Measurements from ENCODE around the gene F8A2.
"Not testable (repeated sequence)": the region's sequence is repeated elsewhere in the genome, so short reads cannot be mapped to it uniquely, and the experiment has no call there.

F8A2 gene

DNA sequence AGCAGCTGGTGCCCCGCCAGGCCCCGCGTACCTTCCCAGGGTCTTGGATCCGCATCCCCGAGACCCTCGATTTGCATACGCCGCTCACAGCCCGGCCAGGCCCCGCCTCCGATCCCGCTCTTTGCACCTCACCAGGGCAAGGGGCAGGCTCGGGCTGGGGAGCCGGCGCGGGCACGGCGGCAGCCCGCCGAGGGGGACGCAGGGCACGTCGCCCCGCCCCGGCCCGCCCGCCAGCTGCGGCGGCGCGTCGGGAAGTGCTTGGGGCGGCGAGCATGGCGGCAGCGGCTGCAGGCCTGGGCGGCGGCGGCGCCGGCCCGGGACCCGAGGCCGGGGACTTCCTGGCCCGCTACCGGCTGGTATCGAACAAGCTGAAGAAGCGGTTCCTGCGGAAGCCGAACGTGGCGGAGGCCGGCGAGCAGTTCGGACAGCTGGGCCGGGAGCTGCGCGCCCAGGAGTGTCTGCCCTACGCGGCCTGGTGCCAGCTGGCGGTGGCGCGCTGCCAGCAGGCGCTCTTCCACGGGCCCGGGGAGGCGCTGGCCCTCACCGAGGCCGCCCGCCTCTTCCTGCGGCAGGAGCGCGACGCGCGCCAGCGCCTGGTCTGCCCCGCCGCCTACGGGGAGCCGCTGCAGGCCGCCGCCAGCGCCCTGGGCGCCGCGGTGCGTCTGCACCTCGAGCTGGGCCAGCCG is at the start of gene F8A2:
Gene F8A2, plus strand, starts transcription at position 253 of the 686 bp plus-strand sequence. Its CDS starts 20 bp downstream, at position 273.
- not testable (repeated sequence) for H3K9me3 ChIP-seq (ENCODE audit: control insufficient read depth in 1 of 2, low read length in 2 of 2); H3K9ac ChIP-seq (ENCODE audit: low read depth in 1 of 2, low read length in 2 of 2); H3K27ac ChIP-seq (ENCODE audit: low read depth, low read length); H3K4me1 ChIP-seq (ENCODE audit: control insufficient read depth in 1 of 2, insufficient read depth in 2 of 2, low read length in 2 of 2); H3K27me3 ChIP-seq (ENCODE audit: control insufficient read depth in 1 of 2, insufficient read depth in 2 of 2, low read length in 2 of 2); H3K36me3 ChIP-seq (ENCODE audit: control insufficient read depth in 1 of 2, insufficient read depth in 2 of 2, low read length in 2 of 2); H3K4me3 ChIP-seq (ENCODE audit: low read depth in 1 of 2, low read length in 2 of 2)

DNA sequence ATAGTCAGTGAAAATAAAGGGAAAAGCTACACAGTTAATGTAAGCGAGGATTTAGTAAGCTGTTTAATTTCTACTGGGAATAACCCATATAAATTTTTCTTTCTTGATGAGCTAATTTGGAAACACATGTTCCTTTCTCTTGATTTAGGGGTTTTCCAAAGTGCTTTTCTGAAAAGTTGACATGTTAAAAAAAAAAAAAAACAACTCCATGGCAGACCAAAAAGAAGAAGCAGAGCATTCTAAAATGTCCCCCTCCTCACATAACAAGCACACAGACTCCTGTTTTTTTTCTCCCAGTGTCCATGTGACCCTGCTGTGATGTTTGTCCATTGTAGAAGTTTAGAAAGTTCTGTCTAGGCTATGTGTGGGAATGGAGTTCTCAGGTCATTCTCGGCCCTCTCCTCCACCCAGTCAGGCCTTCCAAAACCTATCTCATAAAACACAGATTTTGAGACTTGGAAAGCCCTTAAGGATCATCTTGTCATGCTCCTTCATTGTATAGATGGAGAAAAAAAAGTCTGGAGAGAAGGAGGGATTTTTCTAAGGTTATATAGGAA is 48.3 kb upstream of the F8A2 start:
- H3K9ac ChIP-seq (ENCODE audit: low read depth in 1 of 2, low read length in 2 of 2), result peak overlapping the region in 1 of 2 donors; percentile 43
- H3K36me3 ChIP-seq (ENCODE audit: control insufficient read depth in 1 of 2, insufficient read depth in 2 of 2, low read length in 2 of 2), result no peaks in the 10 kb centered on the region
- no peaks in the 10 kb centered on the region for H3K9me3 ChIP-seq (ENCODE audit: control insufficient read depth in 1 of 2, low read length in 2 of 2)
- H3K27ac ChIP-seq (ENCODE audit: low read depth, low read length), result no peak overlapping the region
- H3K4me1 ChIP-seq (ENCODE audit: control insufficient read depth in 1 of 2, insufficient read depth in 2 of 2, low read length in 2 of 2), result no peaks in the 10 kb centered on the region
- H3K27me3 ChIP-seq (ENCODE audit: control insufficient read depth in 1 of 2, insufficient read depth in 2 of 2, low read length in 2 of 2), result no peaks in the 10 kb centered on the region
- H3K4me3 ChIP-seq (ENCODE audit: low read depth in 1 of 2, low read length in 2 of 2), result peak overlapping the region; percentile 50

DNA sequence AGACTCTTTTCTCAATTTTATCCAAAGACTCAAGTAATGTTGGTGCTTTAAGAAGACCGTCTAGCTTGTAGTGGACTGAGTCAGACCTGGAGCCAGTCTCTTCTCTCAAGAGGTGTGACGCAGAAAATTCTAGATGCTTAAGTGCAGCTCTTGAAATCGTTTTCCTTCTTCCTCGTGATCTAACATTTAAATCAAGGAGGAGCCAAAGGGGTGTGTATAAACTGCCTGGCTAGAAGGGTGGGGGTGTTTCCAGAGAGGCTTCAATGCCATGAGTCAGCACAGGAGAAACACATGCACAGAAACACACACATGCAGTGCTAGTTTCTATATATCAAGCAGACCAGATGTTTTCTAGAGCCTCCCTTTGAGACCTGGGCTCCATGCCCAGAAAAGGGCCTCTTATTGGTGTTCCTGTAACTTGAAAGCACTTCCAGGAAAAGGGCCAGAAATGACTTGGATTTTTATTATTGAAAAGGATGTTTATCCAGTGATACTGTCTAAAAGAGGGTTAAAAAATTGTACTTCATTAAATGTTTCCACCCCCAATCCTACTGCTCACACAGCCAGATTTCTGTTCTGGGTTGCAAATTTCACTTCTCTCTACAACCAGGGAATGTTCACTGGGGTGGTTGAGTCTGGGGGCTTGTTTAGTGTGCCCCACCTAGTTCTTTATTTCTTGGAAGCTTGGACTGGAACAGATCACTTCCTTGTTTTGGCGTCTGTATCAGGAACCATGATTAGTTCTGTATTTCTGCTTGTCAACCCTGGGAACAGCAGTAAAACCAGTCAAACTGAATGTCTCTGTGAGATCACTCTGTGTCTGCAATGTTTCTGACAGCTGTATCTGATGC is 47.2 kb upstream of the F8A2 start, which contains the start of gene CLIC2:
Gene CLIC2, minus strand, starts transcription at position 129 of the 851 bp plus-strand sequence. CDS start 187 bp downstream, outside the sequence.
- peak within 1 kb of the TSS; percentile 20 for H3K27ac ChIP-seq (ENCODE audit: low read depth, low read length)
- H3K36me3 ChIP-seq (ENCODE audit: control insufficient read depth in 1 of 2, insufficient read depth in 2 of 2, low read length in 2 of 2), result no peaks in the 10 kb centered on the region
- H3K27me3 ChIP-seq (ENCODE audit: control insufficient read depth in 1 of 2, insufficient read depth in 2 of 2, low read length in 2 of 2), result no peaks in the 10 kb centered on the region
- H3K9me3 ChIP-seq (ENCODE audit: control insufficient read depth in 1 of 2, low read length in 2 of 2), result no peaks in the 10 kb centered on the region
- H3K9ac ChIP-seq (ENCODE audit: low read depth in 1 of 2, low read length in 2 of 2), result peak within 1 kb of the TSS in 1 of 2 donors; percentile 43
- peak within 1 kb of the TSS; percentile 50 for H3K4me3 ChIP-seq (ENCODE audit: low read depth in 1 of 2, low read length in 2 of 2)
- H3K4me1 ChIP-seq (ENCODE audit: control insufficient read depth in 1 of 2, insufficient read depth in 2 of 2, low read length in 2 of 2), result no peaks in the 10 kb centered on the region

DNA sequence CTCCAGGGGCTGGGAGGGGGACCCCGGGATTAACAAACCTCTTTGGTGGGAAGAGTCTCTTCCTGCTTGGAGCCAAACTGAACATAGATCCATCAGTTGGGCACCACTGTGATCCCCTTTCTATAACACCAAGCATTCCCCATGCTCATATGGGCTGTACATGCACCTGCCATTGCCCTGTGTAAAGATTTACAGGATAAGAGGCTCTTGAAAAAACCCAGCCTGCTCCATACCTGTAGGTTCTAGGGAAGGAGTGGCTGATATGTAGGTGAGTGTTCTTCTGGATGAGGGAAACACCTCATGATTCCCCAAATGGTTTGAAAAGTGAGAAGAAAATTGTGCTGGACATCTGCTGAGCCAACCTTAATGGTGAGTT is 46.6 kb upstream of the F8A2 start:
- H3K4me3 ChIP-seq (ENCODE audit: low read depth in 1 of 2, low read length in 2 of 2); H3K9ac ChIP-seq (ENCODE audit: low read depth in 1 of 2, low read length in 2 of 2); H3K9me3 ChIP-seq (ENCODE audit: control insufficient read depth in 1 of 2, low read length in 2 of 2); H3K27me3 ChIP-seq (ENCODE audit: control insufficient read depth in 1 of 2, insufficient read depth in 2 of 2, low read length in 2 of 2); H3K36me3 ChIP-seq (ENCODE audit: control insufficient read depth in 1 of 2, insufficient read depth in 2 of 2, low read length in 2 of 2); H3K4me1 ChIP-seq (ENCODE audit: control insufficient read depth in 1 of 2, insufficient read depth in 2 of 2, low read length in 2 of 2): not testable (repeated sequence)
- H3K27ac ChIP-seq (ENCODE audit: low read depth, low read length), result peak overlapping the region; percentile 20

DNA sequence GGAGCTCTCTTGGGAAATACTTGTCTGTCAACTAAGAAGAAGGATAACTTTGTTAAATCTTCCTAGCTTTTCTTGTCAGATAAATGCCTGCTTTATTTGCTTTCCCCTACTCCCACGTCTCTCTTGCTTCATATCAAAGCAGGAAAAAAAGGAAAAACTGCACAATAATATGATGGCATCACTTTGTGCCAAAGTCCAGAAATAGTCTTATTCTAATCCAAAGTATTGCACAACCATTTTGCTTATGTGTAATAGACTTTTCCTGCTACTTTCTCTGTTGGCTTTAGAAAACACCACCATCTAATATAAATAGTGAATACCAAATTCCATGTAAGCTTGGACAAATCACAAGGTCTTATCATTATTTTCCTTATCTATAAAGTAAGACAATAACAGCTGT is 36.2 kb upstream of the F8A2 start:
- not testable (repeated sequence) for H3K4me3 ChIP-seq (ENCODE audit: low read depth in 1 of 2, low read length in 2 of 2); H3K27ac ChIP-seq (ENCODE audit: low read depth, low read length); H3K9me3 ChIP-seq (ENCODE audit: control insufficient read depth in 1 of 2, low read length in 2 of 2); H3K4me1 ChIP-seq (ENCODE audit: control insufficient read depth in 1 of 2, insufficient read depth in 2 of 2, low read length in 2 of 2); H3K27me3 ChIP-seq (ENCODE audit: control insufficient read depth in 1 of 2, insufficient read depth in 2 of 2, low read length in 2 of 2); H3K36me3 ChIP-seq (ENCODE audit: control insufficient read depth in 1 of 2, insufficient read depth in 2 of 2, low read length in 2 of 2); H3K9ac ChIP-seq (ENCODE audit: low read depth in 1 of 2, low read length in 2 of 2)

DNA sequence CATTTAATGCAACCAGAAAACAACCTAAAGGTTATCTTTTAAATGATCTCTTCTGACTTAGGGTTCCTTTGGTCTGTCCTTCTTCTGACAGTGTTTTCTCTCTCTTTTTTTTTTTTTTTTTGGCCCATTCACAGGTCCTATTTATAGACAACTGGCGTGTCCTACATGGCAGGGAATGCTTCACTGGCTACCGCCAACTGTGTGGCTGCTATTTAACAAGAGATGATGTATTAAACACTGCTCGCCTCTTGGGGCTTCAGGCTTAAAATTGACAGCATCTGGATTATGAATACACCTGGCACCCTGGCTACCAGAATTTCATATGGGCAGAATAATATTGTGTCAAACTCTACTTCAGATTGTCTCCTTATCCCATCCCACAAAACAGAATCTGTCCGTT is 32.4 kb upstream of the F8A2 start:
- not testable (repeated sequence) for H3K36me3 ChIP-seq (ENCODE audit: control insufficient read depth in 1 of 2, insufficient read depth in 2 of 2, low read length in 2 of 2); H3K9me3 ChIP-seq (ENCODE audit: control insufficient read depth in 1 of 2, low read length in 2 of 2); H3K4me1 ChIP-seq (ENCODE audit: control insufficient read depth in 1 of 2, insufficient read depth in 2 of 2, low read length in 2 of 2); H3K9ac ChIP-seq (ENCODE audit: low read depth in 1 of 2, low read length in 2 of 2); H3K27me3 ChIP-seq (ENCODE audit: control insufficient read depth in 1 of 2, insufficient read depth in 2 of 2, low read length in 2 of 2); H3K4me3 ChIP-seq (ENCODE audit: low read depth in 1 of 2, low read length in 2 of 2); H3K27ac ChIP-seq (ENCODE audit: low read depth, low read length)

DNA sequence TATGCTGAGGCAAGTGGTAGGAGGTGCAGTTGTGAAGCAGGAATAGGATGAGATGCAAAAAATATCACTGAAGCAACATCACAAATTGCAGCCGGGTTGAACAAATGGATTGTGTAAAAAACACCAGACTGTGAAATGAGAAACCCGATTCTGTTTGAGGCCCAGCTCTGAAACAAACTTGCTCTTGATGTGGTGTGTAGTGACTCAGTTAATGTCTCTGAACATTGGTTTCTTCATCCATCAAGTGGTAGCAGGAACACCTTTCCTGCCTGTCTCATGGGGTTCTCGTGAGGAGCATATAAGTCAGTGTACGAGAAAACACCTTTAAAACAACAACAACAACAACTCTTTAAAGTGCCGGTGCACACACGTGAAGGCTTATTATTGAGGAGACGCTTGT is 18.2 kb upstream of the F8A2 start:
- H3K27ac ChIP-seq (ENCODE audit: low read depth, low read length); H3K4me3 ChIP-seq (ENCODE audit: low read depth in 1 of 2, low read length in 2 of 2); H3K36me3 ChIP-seq (ENCODE audit: control insufficient read depth in 1 of 2, insufficient read depth in 2 of 2, low read length in 2 of 2); H3K9me3 ChIP-seq (ENCODE audit: control insufficient read depth in 1 of 2, low read length in 2 of 2); H3K27me3 ChIP-seq (ENCODE audit: control insufficient read depth in 1 of 2, insufficient read depth in 2 of 2, low read length in 2 of 2); H3K4me1 ChIP-seq (ENCODE audit: control insufficient read depth in 1 of 2, insufficient read depth in 2 of 2, low read length in 2 of 2); H3K9ac ChIP-seq (ENCODE audit: low read depth in 1 of 2, low read length in 2 of 2): not testable (repeated sequence)

DNA sequence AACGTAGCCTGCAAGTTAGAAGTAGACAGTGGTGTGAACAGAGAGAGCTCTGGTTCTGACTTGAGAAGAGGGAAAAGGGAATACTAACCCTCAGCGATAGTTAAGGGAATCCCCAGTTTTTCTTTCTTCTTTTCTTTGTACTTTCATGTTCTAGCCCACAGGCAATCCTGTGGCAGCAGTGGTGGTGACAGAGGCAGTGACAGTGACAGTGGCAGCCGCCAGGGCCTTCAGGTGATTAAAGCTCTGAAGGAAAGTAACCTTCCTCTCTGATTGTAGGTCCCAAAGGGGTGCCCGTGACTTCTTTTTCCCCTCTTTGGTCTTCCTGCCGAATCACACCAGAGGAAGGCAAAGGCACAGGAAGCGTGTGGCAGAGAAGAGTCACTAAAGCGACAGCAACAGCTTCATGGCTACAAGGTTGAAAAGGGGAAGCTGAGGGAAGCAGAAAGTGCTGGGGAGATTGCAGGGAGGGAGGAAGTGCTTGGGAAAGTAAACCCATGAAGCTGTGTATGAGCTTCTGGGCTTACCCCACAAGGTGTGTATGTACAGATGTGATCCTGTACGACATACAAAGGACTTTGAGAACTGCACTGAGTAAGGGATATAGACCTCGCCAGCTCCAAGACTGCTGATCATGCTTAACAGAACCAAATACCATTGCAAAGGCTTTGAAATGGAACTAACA is 8.0 kb upstream of the F8A2 start:
- not testable (repeated sequence) for H3K27ac ChIP-seq (ENCODE audit: low read depth, low read length); H3K9me3 ChIP-seq (ENCODE audit: control insufficient read depth in 1 of 2, low read length in 2 of 2); H3K4me3 ChIP-seq (ENCODE audit: low read depth in 1 of 2, low read length in 2 of 2); H3K4me1 ChIP-seq (ENCODE audit: control insufficient read depth in 1 of 2, insufficient read depth in 2 of 2, low read length in 2 of 2); H3K9ac ChIP-seq (ENCODE audit: low read depth in 1 of 2, low read length in 2 of 2); H3K36me3 ChIP-seq (ENCODE audit: control insufficient read depth in 1 of 2, insufficient read depth in 2 of 2, low read length in 2 of 2); H3K27me3 ChIP-seq (ENCODE audit: control insufficient read depth in 1 of 2, insufficient read depth in 2 of 2, low read length in 2 of 2)

DNA sequence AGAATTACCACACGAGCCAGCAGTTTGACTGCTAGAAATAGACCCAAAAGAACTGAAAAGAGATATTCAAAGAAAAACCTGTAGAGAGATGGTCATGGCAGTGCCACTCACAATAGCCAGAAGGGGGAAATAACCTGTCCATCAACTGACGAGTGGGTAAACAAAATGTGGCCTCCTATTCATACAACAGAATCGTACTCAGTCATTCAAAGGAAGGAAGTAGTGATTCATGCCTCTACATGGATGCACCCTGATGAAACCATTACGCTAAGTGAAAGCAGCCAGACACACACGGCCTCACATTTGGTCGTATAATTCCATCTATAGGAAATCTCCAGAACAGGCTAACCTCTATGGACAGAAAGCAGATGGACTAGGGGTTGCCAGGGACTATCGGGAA is 2.1 kb upstream of the F8A2 start:
- not testable (repeated sequence) for H3K4me1 ChIP-seq (ENCODE audit: control insufficient read depth in 1 of 2, insufficient read depth in 2 of 2, low read length in 2 of 2); H3K4me3 ChIP-seq (ENCODE audit: low read depth in 1 of 2, low read length in 2 of 2)

DNA sequence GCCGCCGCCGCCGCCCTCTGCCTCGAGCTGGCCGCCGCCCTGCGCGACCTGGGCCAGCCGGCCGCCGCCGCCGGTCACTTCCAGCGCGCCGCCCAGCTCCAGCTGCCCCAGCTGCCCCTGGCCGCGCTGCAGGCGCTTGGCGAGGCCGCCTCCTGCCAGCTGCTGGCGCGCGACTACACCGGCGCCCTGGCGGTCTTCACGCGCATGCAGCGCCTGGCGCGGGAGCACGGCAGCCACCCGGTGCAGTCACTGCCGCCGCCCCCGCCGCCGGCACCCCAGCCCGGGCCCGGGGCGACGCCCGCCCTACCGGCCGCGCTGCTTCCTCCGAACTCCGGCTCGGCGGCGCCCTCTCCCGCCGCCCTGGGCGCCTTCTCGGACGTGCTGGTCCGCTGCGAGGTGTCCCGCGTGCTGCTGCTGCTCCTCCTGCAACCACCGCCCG is 653 bp downstream of the F8A2 start:
- not testable (repeated sequence) for H3K4me1 ChIP-seq (ENCODE audit: control insufficient read depth in 1 of 2, insufficient read depth in 2 of 2, low read length in 2 of 2); H3K9me3 ChIP-seq (ENCODE audit: control insufficient read depth in 1 of 2, low read length in 2 of 2); H3K27me3 ChIP-seq (ENCODE audit: control insufficient read depth in 1 of 2, insufficient read depth in 2 of 2, low read length in 2 of 2)

More for the DNA sequence above, 2.1 kb upstream of the F8A2 start:
- H3K36me3 ChIP-seq (ENCODE audit: control insufficient read depth in 1 of 2, insufficient read depth in 2 of 2, low read length in 2 of 2); H3K9me3 ChIP-seq (ENCODE audit: control insufficient read depth in 1 of 2, low read length in 2 of 2); H3K9ac ChIP-seq (ENCODE audit: low read depth in 1 of 2, low read length in 2 of 2); H3K27me3 ChIP-seq (ENCODE audit: control insufficient read depth in 1 of 2, insufficient read depth in 2 of 2, low read length in 2 of 2); H3K27ac ChIP-seq (ENCODE audit: low read depth, low read length): not testable (repeated sequence)

More for the DNA sequence above, 653 bp downstream of the F8A2 start:
- H3K36me3 ChIP-seq (ENCODE audit: control insufficient read depth in 1 of 2, insufficient read depth in 2 of 2, low read length in 2 of 2); H3K27ac ChIP-seq (ENCODE audit: low read depth, low read length); H3K4me3 ChIP-seq (ENCODE audit: low read depth in 1 of 2, low read length in 2 of 2); H3K9ac ChIP-seq (ENCODE audit: low read depth in 1 of 2, low read length in 2 of 2): not testable (repeated sequence)

Data from duodenal mucosa (tissue), 2 donors.